ENCODE measurements around the gene SPTB.

Gene SPTB

DNA sequence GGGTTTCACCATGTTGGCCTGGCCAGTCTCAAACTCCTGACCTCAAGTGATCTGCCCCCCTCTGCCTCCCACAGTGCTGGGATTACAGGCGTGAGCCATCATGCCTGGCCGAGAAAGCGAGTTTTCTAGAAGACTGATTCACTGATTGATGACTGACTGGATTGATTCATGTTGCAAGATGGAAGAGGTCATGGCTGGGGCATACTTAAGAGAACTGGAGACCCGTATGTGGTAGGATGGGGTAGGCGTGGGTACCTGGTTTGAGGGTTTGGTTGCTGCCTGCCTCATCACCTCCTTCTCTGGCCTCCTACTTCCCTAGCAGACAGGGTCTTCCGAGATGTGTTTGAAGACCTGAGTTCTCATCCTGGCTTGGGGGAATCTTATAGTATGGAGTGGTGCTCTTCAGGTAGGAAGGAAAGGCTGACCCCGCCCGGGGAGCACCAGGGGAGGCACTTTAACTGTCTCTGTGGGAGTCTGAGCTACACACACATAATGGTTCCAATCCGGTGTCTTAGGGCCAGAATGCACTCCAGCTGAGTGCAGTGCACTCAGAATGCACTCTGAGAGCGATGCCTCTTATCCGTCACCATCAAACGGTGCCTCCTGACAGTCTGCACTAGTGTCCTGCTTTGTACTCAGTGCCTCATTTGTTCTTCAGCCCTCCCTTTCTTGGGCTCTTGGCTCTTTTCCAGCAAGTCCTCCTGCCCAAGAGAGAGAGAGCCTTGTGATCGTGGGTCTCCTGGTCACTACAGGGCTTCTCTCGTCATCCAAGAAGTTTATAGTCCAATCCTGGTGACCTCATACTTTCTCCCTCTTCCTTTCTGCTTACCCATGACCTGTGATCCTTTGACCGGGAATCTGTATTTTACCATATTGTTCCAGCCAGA is 155.8 kb downstream of the SPTB start:
- DNase-seq: no peak

DNA sequence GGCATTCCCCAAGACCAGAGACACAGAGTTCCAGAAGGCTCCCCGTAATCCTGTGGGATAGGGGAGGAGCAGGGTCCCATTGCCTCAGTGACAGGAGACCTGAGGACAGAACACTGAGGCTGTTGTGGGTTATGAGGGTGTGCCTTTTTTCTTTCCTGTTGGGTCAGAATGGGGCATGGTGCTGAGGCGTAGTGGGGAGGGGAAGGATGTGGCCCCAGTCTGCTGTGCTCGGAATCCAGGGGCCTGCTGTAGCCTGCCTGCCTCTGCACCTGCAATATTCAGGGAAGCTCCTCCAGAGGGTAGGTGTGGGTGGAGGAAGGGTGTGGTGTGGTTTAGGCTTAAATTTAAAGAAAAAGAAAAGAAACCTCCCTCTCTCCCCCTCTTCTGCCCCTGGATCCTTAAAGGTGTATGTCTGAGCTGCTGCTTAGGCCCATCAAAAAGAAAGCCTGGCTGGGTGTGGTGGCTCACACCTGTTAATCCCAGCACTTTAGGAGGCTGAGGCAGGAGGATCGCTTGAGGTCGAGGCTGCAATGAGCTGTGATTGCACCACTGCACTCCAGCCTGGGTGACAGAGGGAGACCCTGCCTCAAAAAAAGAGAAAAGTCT is 156.8 kb downstream of the SPTB start:
- DNase-seq: no peak

GRCh38 chr14:64721899-64722298 is 157.8 kb downstream of the SPTB start:
- DNase-seq: no peak

DNA sequence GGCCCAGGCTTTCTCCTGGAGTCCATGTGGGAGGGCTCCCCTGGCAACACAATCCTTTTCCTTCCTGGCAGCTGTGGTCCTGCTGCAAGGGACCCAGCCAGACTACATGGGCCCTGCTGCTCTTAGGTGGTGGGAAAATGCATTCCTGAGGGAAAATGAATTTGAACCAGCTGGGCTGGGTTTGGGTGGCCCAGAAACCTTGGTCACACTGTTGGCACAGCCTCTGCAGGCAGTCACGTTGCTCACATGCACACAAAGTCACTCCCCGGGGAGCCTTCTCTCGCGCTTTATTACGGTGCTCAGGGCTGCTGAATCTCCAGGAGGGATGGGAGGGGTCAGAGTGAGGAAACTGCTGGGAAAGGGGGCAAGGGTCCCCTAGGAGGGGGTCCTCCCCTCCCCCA is 158.3 kb downstream of the SPTB start:
- no peak for DNase-seq

DNA sequence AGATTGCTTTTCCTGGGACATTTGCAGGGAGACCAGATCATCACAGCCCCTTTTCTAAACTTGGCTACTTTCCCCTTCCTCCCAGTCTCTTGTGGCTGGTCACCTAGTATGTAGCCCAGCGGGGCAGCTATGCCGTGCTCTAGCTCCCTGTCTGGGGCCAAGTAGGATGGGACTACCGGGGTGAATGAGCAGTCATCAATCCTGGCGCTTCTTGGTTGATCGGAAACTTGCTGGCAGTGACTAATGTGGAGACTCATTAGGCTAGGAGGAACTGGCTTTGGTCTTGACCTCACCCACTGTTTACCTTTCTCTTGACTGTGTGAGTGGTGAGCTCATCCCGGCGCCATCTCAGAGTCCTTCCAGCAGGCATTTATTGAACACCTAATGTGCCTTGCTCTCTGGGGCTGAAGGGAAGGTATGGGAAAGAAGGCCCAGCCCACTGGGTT is 159.6 kb downstream of the SPTB start:
- DNase-seq: no peak

GRCh38 chr14:64719601-64720000 is 160.1 kb downstream of the SPTB start:
- DNase-seq: no peak

- no peak for DNase-seq
Measured at GRCh38 chr14:64718762-64719161, 160.9 kb downstream of the SPTB start.

- no peak for DNase-seq
Measured at GRCh38 chr14:64717870-64718269, 161.8 kb downstream of the SPTB start.

DNA sequence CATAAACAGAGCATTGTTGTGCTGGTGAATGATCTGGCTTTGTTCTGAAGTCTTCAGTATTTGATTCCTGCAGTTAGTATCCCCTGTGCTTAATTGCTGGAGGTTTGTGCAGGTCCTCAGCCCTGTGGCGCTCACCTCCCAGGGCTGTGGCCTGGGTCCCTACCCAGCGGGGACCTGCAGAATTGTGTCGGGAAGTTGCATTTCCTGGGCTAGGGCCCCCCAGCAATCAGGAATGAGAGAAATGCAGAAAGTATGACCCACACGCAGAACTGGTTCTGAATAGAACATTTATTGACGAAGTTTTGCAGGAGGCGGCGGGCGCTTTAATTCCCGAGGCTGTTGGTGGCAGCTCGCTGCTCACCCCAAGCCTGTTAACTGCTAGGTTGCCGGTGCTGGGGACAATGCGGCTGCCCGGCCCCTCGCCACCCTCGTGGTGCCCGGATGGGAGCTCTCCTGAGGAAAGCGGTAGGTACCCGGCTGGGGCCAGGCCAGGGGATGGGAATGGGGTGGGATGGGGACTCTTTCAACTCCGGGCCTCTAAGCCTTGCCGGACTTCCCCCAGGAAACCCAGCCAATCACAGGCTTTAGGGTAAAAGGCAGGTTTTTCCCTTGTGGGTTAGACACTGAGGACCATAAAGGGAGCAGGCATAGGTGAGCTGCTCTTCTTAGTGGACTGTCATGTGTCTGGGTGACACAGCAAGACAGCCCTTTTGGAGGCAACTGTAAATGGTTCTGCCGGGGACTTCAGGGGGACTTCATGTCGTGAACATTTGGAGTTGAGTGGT is 163.9 kb downstream of the SPTB start:
- no peak for DNase-seq

DNA sequence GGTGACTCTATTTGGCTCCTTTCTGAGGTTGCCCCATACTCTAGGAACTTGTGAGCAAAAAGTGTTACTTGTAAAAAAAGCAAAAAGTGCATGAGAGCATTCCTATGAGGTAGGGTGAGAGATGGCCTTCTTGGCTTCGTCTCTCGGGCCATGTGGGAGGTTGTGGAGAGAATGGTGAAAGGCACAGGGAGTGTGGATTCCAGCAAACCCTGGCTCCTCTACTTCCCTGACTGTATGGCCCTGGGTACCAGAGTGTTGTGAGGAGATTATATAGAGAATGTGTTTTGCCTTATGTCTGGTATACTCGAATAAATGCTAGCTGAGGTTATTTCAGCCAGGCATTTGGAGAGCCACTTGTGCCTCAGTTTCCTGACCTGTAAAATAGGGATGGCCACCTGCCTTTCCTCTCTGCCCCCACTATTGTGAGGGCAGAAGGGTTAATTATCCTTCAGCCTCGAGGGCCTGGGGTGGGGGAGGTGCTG is 164.5 kb downstream of the SPTB start:
- DNase-seq: no peak

DNA sequence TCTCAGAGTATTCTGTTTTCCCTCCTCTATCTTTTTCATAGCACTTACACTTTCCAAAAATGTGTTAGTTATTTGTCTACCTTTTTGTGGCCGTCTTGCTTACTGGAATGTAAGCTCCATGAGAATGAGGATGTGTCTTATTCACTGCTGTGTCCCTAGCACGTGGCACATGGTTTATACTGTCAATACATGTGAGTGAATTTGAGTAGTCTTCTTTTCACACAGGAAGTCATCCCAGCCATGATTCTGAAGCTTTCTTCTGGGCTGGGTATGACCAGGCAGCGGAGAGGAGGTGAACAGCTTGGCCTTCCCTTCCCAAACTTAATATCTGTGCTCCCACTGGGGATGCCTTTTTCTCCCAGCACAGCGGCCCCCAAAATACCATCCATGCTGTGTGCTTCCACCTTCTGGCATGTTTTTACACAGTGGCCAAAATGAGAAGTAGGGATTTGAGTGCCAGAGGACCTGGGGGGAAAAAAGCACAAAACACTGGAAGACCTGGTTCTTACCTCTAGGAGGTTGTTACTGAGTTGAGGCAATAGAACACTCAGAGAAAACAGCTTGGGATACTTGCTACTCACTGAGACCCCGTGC is 165.2 kb downstream of the SPTB start:
- DNase-seq: no peak

- no peak for DNase-seq
Measured at GRCh38 chr14:64713677-64714076, 166.0 kb downstream of the SPTB start.

DNA sequence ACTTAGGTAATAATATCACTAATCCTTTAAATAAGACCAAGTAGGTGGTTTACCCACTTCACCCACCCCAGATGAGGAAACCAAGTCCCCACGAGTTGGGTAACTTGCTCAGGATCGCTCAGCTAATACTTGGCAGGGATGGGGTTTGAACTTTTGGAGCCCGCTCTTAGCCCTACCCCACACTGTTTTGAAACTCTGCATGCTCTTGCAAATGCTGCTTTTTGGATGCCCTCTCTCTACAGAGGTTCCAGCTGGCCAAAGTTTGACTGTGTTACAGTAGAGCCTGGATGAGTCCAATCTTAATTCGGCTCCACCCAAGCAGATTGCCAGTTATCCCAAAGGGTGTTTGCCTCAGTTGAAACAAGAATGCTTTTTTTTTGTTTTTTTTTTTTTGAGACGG is 168.7 kb downstream of the SPTB start:
- no peak for DNase-seq

DNA sequence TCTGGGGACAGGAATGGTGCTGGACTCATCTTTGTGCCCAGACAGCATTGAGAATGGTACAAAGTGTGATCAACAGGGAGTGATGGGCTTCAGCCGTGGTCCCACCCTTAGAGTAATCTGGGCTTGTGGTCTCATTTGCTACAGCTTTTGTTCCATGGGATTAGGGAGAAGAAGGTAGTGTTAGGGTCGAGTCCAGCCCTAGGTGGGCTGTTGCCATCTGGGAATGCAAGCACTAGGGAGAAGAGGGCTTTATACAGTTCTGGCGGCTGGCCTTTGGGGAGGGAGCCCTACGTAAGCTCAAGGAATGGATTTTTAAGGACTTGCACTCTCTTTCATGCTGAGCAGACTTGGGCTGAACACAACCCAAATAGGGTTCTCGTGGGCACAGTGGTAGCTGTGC is 170.6 kb downstream of the SPTB start:
- DNase-seq: no peak

GRCh38 chr14:64708148-64709004 is 171.3 kb downstream of the SPTB start:
- no peak for DNase-seq

DNA sequence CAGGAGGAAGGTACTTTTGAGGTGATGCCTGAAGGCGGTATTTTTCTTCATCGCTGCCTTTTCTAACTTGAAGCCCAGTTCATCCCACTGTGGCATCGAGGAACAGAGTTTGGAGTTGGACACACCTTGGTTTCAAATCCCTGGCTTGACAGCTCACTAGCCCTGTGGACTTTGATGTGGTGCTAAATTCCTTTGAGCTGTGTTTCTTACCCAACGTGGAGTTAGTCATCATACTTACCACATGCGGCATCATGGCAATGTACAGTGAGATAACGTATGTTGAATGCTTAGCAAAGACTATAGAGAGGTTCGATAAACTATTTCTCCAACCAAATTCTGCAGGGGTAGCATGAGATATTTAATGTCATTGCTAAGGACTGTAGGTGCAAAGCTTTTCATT is 172.0 kb downstream of the SPTB start:
- no peak for DNase-seq

DNA sequence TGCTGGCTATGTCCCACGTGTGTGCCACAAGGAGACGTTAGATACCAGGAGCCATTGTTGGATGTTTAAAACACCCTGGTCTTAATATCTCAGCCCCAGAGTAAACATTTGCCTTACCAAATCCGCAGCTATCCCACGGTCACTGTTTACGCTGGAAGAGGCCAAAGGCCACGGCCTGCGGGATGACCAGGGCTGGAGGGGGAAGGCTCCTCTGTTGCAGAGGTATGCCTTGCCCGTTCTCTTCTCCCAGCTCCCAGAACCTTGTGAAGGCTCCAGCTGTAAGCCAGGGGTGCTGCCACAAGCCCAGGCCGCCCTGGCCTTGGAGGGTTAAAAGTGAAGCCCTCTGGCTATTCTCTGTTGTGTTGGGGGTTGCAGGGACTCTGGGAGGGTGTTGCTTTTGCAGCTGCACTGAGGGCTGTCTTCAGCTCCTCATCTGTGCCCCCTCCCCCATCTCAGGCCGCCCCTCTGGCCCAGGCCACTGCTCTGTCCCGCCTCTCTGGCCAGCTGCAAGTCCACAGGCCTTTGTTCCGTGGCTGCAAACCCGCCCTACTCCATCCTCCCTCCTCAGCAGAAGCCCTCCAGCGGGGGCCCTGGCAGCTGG is 173.0 kb downstream of the SPTB start:
- no peak for DNase-seq

DNA sequence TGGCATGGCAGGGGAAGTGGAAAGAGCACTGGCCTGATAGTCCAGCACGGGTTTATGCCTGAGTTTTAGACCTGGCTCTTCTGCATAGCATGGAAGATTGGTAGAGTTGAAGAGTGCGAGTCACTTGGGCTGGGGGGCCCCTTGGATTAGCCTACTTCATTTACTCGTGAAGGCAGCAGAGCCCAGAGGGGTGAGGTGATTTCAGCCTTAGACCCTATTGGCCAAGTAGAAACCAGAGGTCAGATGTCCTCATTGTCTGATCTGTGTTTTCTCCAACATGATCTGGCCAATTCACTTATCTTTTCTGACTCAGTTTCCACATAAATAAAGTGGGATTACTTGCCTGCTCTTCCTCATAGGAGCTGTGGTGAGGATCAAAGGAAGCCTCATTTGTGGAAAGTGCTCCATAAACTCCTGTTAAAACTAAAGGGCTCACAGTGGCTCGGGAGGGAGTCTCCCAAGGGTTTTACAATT is 173.6 kb downstream of the SPTB start:
- no peak for DNase-seq

- no peak for DNase-seq
Measured at GRCh38 chr14:64705381-64706118, 174.2 kb downstream of the SPTB start.

DNA sequence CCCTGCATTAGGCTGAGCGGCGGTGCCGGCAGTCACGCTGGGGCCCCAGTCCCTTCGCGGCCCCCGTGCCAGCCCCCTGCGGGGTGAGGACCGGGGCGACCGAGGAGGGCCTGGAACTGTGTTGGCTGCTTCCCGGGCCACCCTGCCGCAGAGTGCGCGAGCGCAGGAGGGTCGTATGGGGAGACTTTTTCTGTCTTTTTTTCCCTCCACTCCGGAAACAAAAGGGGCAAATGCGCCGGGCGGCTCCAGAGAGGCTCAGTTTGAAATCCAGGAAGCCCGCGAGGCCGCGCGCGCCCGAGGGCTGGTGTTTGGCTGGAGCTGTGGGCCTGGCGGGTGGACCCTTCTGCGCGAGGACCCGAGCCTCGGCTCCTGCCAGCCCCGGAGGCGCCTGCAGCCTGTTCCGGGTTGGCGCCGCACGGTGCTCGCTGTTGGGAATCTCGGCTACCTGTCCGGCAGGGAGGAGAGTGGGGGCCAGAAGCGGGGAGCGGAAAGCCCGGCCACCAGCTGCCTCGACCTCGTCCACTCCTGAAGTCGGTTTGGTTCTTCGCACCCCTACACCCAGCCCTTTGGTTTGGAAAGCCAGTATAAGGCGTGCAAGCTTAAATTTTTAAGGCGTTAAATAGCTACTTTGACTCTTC is 174.8 kb downstream of the SPTB start:
- DNase-seq: no peak
